ENCODE results near the gene EMP1. TPM values are rescaled to one million over a fixed set of nuclear protein-coding genes. Genes with fewer than 3 reads are reported as not detected.
A peak's percentile ranks its signal among the peaks of the same experiment; 100 is the strongest.

The EMP1 gene, protein sequence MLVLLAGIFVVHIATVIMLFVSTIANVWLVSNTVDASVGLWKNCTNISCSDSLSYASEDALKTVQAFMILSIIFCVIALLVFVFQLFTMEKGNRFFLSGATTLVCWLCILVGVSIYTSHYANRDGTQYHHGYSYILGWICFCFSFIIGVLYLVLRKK
- total RNA-seq = 118 TPM
- long read RNA-seq, full-length matches to known transcripts = 20 of 44 reads
- long read RNA-seq, partial matches to known transcripts = 0 of 44 reads
- long read RNA-seq, other reads (novel, unspliced or antisense) = 24 of 44 reads

DNA sequence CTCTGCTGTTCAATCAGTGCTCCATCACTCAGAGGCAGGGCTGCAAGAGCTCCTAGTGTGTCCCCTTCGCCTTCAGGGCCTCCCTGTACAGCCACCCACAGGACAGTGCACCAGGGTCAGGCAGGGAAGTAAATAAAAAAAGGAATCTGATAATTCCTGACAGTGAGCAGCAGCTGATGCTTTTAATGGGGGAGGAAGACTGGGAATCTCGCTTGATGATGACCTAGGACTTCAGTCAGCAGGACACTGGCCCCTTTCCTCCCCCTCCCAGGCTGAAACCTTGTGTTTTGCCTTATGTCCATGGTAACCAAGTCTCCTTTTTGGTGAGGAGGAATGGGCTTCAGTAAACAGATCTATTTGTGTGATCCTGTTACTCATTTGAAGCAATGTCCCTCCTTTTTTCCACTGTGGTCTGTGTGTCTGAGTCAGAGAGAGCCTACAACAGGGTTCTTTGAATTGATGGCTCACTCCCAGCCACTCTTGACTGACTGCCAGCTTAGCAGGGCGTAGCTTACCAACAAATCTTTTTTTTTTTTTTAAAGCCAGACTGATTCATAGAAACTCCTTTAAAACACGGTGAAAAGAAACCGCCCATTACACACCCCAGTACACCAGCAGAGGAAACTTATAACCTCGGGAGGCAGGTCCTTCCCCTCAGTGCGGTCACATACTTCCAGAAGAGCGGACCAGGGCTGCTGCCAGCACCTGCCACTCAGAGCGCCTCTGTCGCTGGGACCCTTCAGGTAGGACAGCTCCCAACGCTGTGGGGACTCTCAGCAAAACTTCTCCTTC is at the start of gene EMP1:
Gene EMP1 (plus strand): TSS at position 597 of the 792 bp plus-strand sequence. CDS start 14,785 bp downstream, outside the sequence.
- intact Hi-C loops (cut with DNase I) = loop anchor here (1.0 kb wide), 2 partner anchors 23 to 98 kb away; no protein-coding TSS in a partner anchor

DNA sequence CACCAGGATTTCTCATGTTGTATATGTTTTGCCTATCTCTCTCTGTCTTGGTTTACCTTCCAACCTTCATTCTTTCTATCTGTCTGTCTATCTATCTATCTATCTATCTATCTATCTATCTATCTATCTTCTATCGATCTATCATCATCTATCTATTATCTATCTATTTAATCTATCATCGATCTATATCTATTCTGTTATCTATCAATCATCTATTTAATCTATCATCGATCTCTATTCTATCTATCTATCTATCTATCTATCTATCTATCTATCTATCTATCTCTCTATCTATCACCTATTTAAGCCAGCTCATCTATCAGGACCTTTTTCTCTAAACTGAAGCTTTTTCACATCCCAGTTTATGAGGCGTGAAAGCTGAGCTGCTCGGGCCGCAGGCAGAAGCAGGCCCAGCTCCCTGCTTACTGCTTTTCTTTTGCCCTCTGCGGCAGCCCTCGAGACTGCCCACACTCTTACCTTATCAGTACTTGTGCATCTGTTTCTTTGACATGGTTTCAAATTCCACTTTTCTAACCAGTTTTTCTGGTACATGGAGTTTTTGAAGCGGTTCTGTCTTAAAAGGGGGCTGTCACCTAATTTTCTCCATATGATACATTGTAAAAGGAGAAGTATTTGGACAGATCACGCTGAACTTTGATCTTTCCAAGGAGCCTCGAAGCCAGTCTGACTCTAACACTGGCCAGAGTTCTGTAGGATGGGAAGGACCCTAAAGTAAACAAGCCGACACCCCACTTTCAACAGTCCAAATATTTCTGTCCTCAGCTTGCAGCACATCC is 48.6 kb upstream of the EMP1 start:
- intact Hi-C loops (cut with DNase I) = loop anchor here (2.0 to 5.0 kb wide), 2 partner anchors 46 to 55 kb away; partner anchors contain the start of gene GSG1
- no peak for DNase-seq (ENCODE audit: low spot score)

More for the DNA sequence above, at the start of gene EMP1:
- peak; percentile 90 for DNase-seq (ENCODE audit: low spot score)

DNA sequence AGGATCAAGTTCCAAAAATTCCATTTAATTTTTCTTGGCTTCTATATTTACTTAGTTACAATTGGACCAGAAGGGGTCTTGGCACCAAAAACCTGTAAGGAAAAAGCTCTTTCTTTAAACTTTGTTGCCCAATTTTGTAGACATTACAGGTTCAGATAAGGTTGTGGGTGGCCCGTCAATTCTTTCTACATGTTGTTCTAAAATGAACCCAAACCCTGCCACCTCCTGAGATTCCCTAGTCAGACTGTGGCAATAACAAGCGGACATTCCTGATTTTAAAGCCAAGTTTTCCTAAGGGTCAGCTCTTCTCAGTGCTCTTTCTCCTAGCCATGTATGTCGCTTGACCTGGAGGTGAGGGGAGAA is 48.1 kb upstream of the EMP1 start:
- intact Hi-C loops (cut with DNase I) = loop anchor here (5.0 kb wide), 1 partner anchor 46 kb away; the partner anchor contains the start of gene GSG1

GRCh38 chr12:13149411-13149810 is 47.1 kb upstream of the EMP1 start:
- intact Hi-C loops (cut with DNase I) = loop anchor here (5.0 kb wide), 1 partner anchor 47 kb away; the partner anchor contains the start of gene GSG1
- DNase-seq (ENCODE audit: low spot score) = no peak

More for the DNA sequence above, 48.1 kb upstream of the EMP1 start:
- no peak for DNase-seq (ENCODE audit: low spot score)

GRCh38 chr12:13152281-13152680 is 44.2 kb upstream of the EMP1 start:
- DNase-seq (ENCODE audit: low spot score) = no peak
- intact Hi-C loops (cut with DNase I) = no loop called here

DNA sequence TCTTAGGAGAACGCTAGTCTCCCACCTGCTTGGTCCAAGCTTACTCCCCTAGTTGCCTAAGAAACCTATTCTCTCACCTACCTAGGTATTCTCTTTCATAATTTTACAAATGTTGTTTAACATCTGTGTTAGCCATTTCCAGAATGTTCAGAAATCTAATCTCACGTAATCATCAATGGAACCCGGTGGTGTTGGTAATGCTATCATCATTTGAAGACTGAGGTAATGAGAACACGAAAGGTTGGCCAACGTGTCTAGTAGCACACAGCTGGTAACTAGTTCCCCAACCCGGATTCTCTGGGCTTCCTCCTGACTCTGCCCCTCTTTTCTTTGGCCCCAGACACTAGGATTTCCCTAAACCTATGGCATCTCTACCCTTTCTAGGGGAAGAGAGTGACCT is 43.8 kb upstream of the EMP1 start:
- DNase-seq (ENCODE audit: low spot score) = no peak
- intact Hi-C loops (cut with DNase I) = no loop called here

GRCh38 chr12:13153180-13153579 is 43.3 kb upstream of the EMP1 start:
- DNase-seq (ENCODE audit: low spot score) = no peak
- intact Hi-C loops (cut with DNase I) = no loop called here

DNA sequence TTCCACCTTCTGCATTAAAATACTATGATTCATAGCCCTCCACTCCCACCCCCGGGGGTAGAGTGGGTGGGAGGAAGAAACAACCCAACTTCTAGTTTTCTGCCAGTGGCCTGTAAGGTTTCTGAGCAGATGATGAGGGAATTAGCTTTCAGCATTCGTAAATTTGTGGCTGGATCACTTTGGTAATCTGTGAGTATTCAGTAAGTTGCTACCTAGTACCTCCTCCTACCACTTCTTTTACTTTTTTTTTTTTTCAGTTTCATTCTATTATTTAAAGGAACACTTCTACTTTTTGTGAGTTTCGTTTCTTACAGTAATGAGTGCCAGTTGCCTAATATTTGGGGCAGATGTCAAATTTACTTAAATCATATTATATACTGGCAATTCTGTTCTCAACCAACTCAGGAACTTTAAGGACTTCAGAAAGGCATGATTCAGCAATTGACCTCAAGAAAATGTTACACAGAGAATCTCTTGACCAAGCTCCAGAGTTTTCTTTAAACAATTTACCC is 42.4 kb upstream of the EMP1 start:
- DNase-seq (ENCODE audit: low spot score) = no peak
- intact Hi-C loops (cut with DNase I) = no loop called here

DNA sequence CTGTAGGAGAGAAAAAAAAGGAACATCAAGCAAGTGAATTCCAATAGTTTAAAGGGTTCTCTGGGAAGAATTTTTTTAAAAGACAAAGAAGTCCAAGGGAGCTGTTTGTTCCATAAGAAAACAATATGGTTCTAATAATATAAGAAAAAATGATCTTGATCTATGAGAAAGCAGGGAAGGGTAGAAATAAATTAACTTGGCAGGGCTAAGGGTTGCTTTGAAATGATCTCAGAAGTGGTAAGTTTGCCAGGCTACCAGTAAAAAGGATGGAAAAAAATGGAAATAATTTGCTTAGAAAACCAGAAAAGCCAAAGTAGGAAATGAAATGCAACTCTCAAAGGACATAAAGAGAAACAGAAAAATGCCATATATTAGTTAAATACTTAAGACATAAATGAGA is 41.7 kb upstream of the EMP1 start:
- no peak for DNase-seq (ENCODE audit: low spot score)
- intact Hi-C loops (cut with DNase I) = no loop called here

DNA sequence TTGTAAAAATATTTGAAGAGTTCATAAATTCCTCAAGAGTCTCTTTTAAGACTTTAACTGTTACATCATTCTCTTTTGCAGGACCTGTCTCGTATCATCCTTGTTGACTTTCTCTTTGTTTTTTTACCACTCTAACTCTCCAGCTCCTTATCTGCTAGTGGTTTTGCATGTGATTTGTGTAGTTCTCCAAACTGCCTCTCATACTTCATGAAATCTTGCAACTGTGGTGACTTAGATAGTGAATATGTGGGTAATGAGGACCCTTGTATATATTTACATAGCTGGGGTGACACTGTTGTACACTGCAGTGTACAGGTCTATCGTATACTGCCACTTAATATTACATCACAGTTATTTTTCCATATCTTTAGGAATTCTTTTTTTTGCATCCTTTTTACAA is 40.2 kb upstream of the EMP1 start:
- no peak for DNase-seq (ENCODE audit: low spot score)
- intact Hi-C loops (cut with DNase I) = no loop called here

- DNase-seq (ENCODE audit: low spot score) = no peak
- intact Hi-C loops (cut with DNase I) = no loop called here
Observed at GRCh38 chr12:13161172-13161571, 35.4 kb upstream of the EMP1 start.

- intact Hi-C loops (cut with DNase I) = no loop called here
- DNase-seq (ENCODE audit: low spot score) = no peak
Observed at GRCh38 chr12:13162904-13163303, 33.6 kb upstream of the EMP1 start.

- no peak for DNase-seq (ENCODE audit: low spot score)
- intact Hi-C loops (cut with DNase I) = no loop called here
Observed at GRCh38 chr12:13163868-13164635, 32.5 kb upstream of the EMP1 start.

GRCh38 chr12:13164921-13165616 is 31.5 kb upstream of the EMP1 start:
- intact Hi-C loops (cut with DNase I) = no loop called here
- DNase-seq (ENCODE audit: low spot score) = no peak

DNA sequence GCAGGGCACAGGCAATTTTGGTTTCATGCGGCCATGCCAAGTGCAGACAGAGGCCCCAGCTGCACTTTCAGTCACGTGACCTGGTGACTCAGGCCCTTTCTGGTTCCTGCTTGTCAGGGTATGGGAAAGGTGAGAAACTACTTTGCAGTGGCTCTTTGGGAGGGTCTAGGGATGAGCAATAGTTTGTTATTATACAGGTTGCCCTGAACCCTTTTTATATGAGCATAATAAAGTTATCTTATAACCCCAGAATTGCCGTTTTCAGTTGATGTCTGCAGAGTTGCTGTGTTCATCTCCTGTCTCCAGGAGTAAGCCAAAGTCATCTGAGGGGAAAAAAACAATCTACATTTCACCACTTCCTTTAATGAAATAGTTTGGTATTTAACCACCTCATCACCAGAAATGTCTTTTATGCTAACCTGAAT is 30.9 kb upstream of the EMP1 start:
- intact Hi-C loops (cut with DNase I) = no loop called here

DNA sequence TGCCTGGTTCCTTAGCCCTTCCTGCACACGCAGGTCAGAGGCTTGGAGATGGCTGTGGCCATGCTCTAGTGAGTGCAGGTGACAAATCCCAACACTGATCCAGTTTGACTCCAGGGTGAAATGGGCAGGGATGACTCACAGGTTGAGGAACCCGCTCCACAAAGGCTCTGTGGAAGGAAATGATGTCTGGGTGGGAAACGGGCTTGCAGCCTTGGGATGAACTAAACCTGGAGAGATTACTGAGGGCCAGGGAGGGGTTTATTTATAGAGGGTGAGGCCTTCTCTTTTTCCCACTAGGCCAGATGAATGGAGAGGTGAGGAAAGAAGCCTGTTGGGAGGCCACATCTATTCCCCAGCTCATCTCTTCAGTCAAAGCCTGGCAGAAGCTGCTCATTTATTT is 29.3 kb upstream of the EMP1 start:
- intact Hi-C loops (cut with DNase I) = no loop called here
- no peak for DNase-seq (ENCODE audit: low spot score)

More for the DNA sequence above, 30.9 kb upstream of the EMP1 start:
- peak; percentile 87 for DNase-seq (ENCODE audit: low spot score)

GRCh38 chr12:13167906-13168305 is 28.6 kb upstream of the EMP1 start:
- DNase-seq (ENCODE audit: low spot score) = no peak
- intact Hi-C loops (cut with DNase I) = no loop called here

GRCh38 chr12:13169272-13169671 is 27.3 kb upstream of the EMP1 start:
- no peak for DNase-seq (ENCODE audit: low spot score)
- intact Hi-C loops (cut with DNase I) = no loop called here

Data from cardiac septum (tissue), 1 donor.